Caco-2 (cell line): ENCODE data around the gene PHF20. TPM values are rescaled to one million over a fixed set of nuclear protein-coding genes. Genes with fewer than 3 reads are reported as not detected.
"Not testable (repeated sequence)": the region's sequence is repeated elsewhere in the genome, so short reads cannot be mapped to it uniquely, and the experiment has no call there.

Experiments
- BruUV-seq: library from RNA; stranded (reverse); fragments of 400-500 nt; replicated peaks from 2 replicates; lab custom pipeline; 2021; lab: Mats Ljungman, UMichigan
- CTCF ChIA-PET: fragments of 300-600 bp; sonication (Branson Sonifier 250); formaldehyde crosslinking; loops from one replicate; lab custom pipeline; 2022; ENCODE audit warnings: antibody characterized with exemption; lab: Charles Lee
- POLR2A ChIA-PET: fragments of 300-600 bp; sonication (Branson Sonifier 250); formaldehyde crosslinking; loops from one replicate; lab custom pipeline; 2022; ENCODE audit warnings: antibody characterized with exemption; lab: Charles Lee
- DNase-seq, 2 experiments: peaks; one replicate each; pipeline versions ENCODE4 v3.0.0 to v3.0.0-alpha.2; 2020 to 2022
- H3K27me3 ChIP-seq: replicated peaks from 2 replicates; pipeline ENCODE4 v1.6.0; 2011; ENCODE audit warnings: low read length; ENCODE audit not compliant: control insufficient read depth, insufficient read depth
- H3K36me3 ChIP-seq: 2 replicates; pipeline ENCODE4 v1.5.1; 2011; ENCODE audit warnings: low read length; ENCODE audit not compliant: control insufficient read depth, insufficient read depth
- H3K4me1 ChIP-seq: fragments of 250-450 bp; sonication (Bioruptor Pico); 2 replicates; pipeline ENCODE4 v1.5.1; 2020; ENCODE audit warnings: mild to moderate bottlenecking
- H3K4me3 ChIP-seq: 2 replicates; pipeline ENCODE4 v1.5.1; 2011; ENCODE audit warnings: low read depth, mild to moderate bottlenecking, control low read depth, low read length
- H3K9me3 ChIP-seq: fragments of 250-450 bp; sonication (Bioruptor Pico); 2 replicates; pipeline ENCODE4 v1.5.1; 2020; ENCODE audit warnings: mild to moderate bottlenecking, moderate library complexity
- H3K27ac Mint-ChIP-seq: one replicate; pipeline ENCODE4 v1.8.0; 2022; ENCODE audit warnings: mixed read lengths; ENCODE audit not compliant: unreplicated experiment
- H3K27me3 Mint-ChIP-seq: one replicate; pipeline ENCODE4 v1.8.0; 2022; ENCODE audit warnings: mixed read lengths; ENCODE audit not compliant: insufficient read depth, unreplicated experiment
- H3K36me3 Mint-ChIP-seq: one replicate; pipeline ENCODE4 v1.8.0; 2022; ENCODE audit warnings: mild to moderate bottlenecking, mixed read lengths; ENCODE audit not compliant: insufficient read depth, unreplicated experiment
- H3K4me1 Mint-ChIP-seq: one replicate; pipeline ENCODE4 v1.8.0; 2022; ENCODE audit warnings: low read depth, mixed read lengths; ENCODE audit not compliant: unreplicated experiment
- H3K4me3 Mint-ChIP-seq: one replicate; pipeline ENCODE4 v1.8.0; 2022; ENCODE audit warnings: mild to moderate bottlenecking, moderate library complexity, mixed read lengths; ENCODE audit not compliant: unreplicated experiment
- H3K9me3 Mint-ChIP-seq: one replicate; pipeline ENCODE4 v1.8.0; 2022; ENCODE audit warnings: mixed read lengths; ENCODE audit not compliant: unreplicated experiment
- intact Hi-C: fragments of 100-400 bp; cut with micrococcal nuclease; formaldehyde crosslinking; loops from one replicate; pipeline ENCODE4 v1.10.0; 2022; ENCODE audit not compliant: unreplicated experiment
- total RNA-seq: library from RNA; stranded (reverse); gene quantifications from 2 replicates; pipeline ENCODE4 v1.2.3, GENCODE V29; 2022
- TF ChIP-seq, protein P1 (sequence below), 2 experiments: fragments of 200-600 bp in 1 of 2; IDR thresholded peaks; 1 replicate in 1 of 2; 2 replicates in 1 of 2; pipeline versions ENCODE4 v1.5.1 to v1.8.0; 2011 to 2022; ENCODE audit warnings: antibody characterized with exemption in 1 of 2, control low read depth in 1 of 2, inconsistent platforms in 1 of 2, low read depth in 1 of 2, low read length in 1 of 2, mild to moderate bottlenecking in 1 of 2, moderate library complexity in 1 of 2; ENCODE audit not compliant: insufficient read depth in 1 of 2, severe bottlenecking in 1 of 2, unreplicated experiment in 1 of 2

Gene PHF20
- total RNA-seq, 1 experiment from 2014 or later: 109 TPM

DNA sequence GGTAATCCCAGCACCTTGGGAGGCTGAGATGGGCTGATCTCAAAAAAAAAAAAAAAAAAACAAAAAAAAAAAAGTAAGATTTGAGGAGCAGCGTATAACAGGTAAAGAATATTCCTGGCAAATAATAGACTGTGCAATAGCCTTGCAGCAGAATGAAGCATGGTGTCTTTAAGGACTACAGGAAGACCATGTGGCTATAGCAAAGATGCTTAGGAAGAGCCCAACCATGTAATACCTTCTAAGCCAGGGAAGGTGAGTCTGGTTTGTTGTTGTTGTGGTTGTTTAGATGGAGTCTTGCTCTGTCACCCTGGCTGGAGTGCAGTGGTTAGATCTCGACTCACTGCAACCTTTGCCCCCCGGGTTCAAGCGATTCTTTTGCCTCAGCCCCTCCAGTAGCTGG lies 15.4 kb upstream of the PHF20 start:
- H3K9me3 Mint-ChIP-seq: no peaks in the 10 kb centered on the region
- BruUV-seq: no TSS peak
- no peak overlapping the region for H3K27ac Mint-ChIP-seq
- intact Hi-C loops: no loop called here
- peaks cover 6% of the 10 kb centered on the region for H3K4me1 Mint-ChIP-seq
- DNase-seq: no peak
- Histone ChIP-seq H3K27me3 (no peaks in the 10 kb centered on the region), H3K36me3 (no peaks in the 10 kb centered on the region), H3K4me1 (no peaks in the 10 kb centered on the region), H3K9me3 (no peaks in the 10 kb centered on the region), H3K4me3 (no peak overlapping the region)
- no peak overlapping the region for H3K4me3 Mint-ChIP-seq
- H3K27me3 Mint-ChIP-seq: peaks cover 2% of the 10 kb centered on the region
- CTCF ChIA-PET: interaction anchor here (0.6 kb wide), 3 partner anchors 14 to 127 kb away, joined by 3 read pairs; no protein-coding TSS in a partner anchor
- no peaks in the 10 kb centered on the region for H3K36me3 Mint-ChIP-seq
- POLR2A ChIA-PET: interaction anchor here (1.2 kb wide), 1 partner anchor 14 kb away, joined by 4 read pairs; the partner anchor contains the start of gene RBM39
- TF ChIP-seq, protein P1, sequence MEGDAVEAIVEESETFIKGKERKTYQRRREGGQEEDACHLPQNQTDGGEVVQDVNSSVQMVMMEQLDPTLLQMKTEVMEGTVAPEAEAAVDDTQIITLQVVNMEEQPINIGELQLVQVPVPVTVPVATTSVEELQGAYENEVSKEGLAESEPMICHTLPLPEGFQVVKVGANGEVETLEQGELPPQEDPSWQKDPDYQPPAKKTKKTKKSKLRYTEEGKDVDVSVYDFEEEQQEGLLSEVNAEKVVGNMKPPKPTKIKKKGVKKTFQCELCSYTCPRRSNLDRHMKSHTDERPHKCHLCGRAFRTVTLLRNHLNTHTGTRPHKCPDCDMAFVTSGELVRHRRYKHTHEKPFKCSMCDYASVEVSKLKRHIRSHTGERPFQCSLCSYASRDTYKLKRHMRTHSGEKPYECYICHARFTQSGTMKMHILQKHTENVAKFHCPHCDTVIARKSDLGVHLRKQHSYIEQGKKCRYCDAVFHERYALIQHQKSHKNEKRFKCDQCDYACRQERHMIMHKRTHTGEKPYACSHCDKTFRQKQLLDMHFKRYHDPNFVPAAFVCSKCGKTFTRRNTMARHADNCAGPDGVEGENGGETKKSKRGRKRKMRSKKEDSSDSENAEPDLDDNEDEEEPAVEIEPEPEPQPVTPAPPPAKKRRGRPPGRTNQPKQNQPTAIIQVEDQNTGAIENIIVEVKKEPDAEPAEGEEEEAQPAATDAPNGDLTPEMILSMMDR (IDR thresholded peaks at IDR 0.05; ENCODE audit: insufficient read depth in 1 of 2, low read depth in 1 of 2, low read length in 1 of 2, severe bottlenecking in 1 of 2, unreplicated experiment in 1 of 2): no peak

DNA sequence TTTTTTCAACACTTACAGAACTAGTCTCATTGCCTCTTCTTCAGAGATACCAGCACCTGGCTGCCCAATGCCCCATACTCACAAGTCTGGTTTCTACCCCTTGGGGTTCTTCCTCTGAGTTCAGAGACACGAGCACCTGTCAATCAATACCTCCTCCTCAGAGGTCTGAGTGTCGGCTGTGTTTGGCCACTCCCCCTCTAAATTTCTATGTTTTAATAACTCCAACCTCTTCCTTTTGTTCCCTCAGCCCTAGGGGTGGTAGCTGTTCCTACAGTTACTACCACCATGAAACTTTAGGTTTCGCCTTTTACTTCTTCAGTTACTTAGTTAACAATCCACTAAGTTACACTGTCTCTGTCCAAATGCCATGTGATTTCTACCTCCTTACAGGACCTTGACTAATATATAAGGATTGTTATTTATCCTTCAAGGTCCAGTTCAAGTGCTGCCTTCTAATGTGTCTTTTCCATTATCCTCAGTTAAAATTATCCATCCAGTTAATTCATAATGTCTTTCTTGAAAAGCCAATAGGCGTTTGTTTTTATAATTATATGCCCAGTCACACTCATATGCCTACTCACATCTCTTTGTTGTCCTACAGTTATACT lies 14.6 kb upstream of the PHF20 start:
- Mint-ChIP-seq H3K27ac (no peak overlapping the region), H3K9me3 (no peaks in the 10 kb centered on the region), H3K4me1 (peaks cover 6% of the 10 kb centered on the region), H3K27me3 (no peaks in the 10 kb centered on the region), H3K4me3 (no peak overlapping the region), H3K36me3 (no peaks in the 10 kb centered on the region)
- no peak for DNase-seq
- Histone ChIP-seq H3K4me1 (no peaks in the 10 kb centered on the region), H3K27me3 (no peaks in the 10 kb centered on the region), H3K36me3 (no peaks in the 10 kb centered on the region), H3K4me3 (no peak overlapping the region), H3K9me3 (no peaks in the 10 kb centered on the region)
- ChIA-PET CTCF (no interaction called here), POLR2A (interaction anchor here (1.2 kb wide), 1 partner anchor 15 kb away, joined by 4 read pairs; the partner anchor contains the start of gene RBM39)
- no TSS peak for BruUV-seq
- intact Hi-C loops: no loop called here
- TF ChIP-seq, protein P1 (IDR thresholded peaks at IDR 0.05; ENCODE audit: insufficient read depth in 1 of 2, low read depth in 1 of 2, low read length in 1 of 2, severe bottlenecking in 1 of 2, unreplicated experiment in 1 of 2): no peak

DNA sequence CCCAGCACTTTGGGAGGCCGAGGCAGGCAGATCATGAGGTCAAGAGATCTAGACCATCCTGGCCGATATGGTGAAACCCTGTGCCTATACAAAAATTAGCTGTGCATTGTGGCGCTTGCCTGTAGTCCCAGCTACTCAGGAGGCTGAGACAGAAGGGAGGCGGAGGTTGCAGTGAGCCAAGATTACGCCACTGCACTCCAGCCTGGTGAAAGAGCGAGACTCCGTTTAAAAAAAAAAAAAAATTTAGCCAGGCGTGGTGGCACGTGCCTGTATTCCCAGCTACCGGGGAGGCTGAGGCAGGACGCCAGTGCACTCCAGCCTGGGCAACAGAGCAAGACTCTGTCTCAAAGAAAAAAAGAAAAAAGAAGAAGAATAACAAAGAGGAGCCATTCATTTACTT lies 10.3 kb upstream of the PHF20 start:
- POLR2A ChIA-PET: interaction anchor here (1.0 kb wide), 1 partner anchor 19 kb away, joined by 3 read pairs; the partner anchor contains the start of gene RBM39
- CTCF ChIA-PET, H3K27me3 Mint-ChIP-seq, H3K27ac Mint-ChIP-seq, H3K9me3 Mint-ChIP-seq, intact Hi-C loops, H3K4me3 Mint-ChIP-seq, H3K4me1 ChIP-seq, H3K27me3 ChIP-seq, H3K4me3 ChIP-seq, H3K36me3 ChIP-seq, H3K36me3 Mint-ChIP-seq, H3K9me3 ChIP-seq, H3K4me1 Mint-ChIP-seq, BruUV-seq, DNase-seq: not testable (repeated sequence)
